ENCODE results near the gene MAPKAPK3. TPM values are rescaled to one million over a fixed set of nuclear protein-coding genes. Genes with fewer than 3 reads are reported as not detected.

Gene MAPKAPK3
- total RNA-seq, 2 experiments from 2014 or later: 166 to 171 TPM

DNA sequence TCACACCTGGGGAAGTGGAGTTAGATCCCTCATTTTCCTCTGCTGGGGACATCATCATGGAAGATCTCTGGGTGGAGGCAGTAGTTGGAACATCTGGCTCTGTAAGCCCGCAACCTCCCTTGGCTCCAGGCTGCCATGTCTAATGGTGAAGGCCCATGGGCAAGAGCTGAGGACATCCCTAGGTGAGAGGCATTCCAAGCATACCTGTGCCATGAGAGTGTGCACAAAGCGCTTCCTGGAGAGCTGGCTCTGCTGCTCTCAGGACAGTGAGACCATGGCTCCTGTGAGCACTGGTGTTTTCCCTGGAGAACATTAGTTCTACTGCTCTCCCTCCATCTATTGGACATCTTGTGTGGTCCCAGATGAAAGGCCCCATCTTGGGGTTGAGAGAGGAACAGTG lies 7.7 kb downstream of the MAPKAPK3 start:
- Mint-ChIP-seq H3K36me3 (peaks cover 49% of the 10 kb centered on the region), H3K27me3 (no peaks in the 10 kb centered on the region), H3K4me1 (peaks cover 79% of the 10 kb centered on the region), H3K27ac (peak overlapping the region; percentile 95), H3K9me3 (no peaks in the 10 kb centered on the region), H3K4me3 (peak overlapping the region; percentile 72)
- no peak for DNase-seq

DNA sequence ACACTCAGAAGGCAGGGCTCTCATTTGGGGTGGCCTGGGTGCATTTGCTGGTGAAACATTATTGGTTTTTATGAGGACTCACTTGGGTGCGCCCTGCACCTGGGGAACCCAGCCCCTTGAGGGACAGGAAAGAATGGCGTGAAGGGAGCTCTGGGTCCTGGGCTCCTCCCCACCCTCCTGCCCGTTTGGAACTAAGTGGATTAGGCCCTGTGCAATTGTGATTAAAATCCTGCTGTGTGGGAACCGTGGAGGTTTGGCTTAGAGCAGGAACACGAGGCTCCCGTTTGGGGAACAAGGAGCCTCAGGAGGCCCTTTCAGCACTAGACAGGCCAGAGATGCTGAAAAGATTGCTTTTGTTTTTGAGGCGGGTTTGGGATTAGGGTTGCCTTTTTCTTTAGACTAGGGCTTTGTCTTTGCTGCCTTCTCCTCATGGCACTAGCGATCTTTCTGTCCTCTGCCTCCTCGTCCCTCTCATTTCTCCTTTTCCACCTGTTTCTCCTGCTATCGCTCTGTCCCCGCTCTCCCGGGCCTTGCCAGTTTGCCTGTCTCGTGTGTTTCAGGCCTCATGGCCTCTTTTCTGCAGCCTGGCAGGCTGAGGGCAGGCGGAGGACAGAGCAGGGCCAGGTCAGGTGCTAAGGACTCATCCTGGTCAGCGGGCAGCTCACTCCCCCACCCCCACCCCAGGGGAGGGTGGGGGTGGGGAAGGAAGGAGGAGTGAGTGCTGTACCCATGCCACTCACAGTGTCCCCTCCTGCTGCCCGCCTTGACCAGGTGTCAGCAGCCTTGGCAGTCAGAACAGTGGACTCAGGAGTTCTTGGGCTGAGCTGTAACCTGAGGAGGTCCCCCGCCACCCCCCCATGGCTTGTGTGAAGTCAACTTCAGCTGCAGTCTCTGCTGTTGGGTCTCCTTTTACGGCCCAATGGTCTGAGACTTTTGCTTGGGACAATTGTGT lies 8.6 kb downstream of the MAPKAPK3 start:
- Mint-ChIP-seq H3K27me3 (no peaks in the 10 kb centered on the region), H3K4me1 (peaks cover 77% of the 10 kb centered on the region), H3K36me3 (peaks cover 43% of the 10 kb centered on the region), H3K27ac (peak overlapping the region; percentile 95), H3K9me3 (no peaks in the 10 kb centered on the region), H3K4me3 (peak overlapping the region; percentile 4)
- DNase-seq: no peak

DNA sequence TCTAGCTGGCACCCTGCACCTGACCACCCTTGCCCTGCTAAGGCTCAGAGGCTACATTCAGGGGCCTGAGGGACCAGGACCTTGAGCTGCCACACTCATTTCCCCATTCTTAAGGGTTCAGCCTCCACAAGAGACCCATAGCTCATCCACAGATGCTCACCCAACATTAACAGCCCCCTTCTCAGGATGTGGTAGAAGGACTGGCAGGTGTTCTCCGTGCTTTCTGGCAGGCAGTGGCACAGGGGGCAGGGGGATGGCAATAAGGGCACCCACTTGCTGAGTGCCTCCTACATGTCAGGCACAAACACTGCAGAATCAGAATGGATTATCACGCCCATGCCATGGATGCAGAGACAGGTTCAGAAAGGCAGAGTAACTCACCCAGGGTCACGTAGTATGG lies 9.4 kb downstream of the MAPKAPK3 start:
- no peak for DNase-seq
- H3K9me3 Mint-ChIP-seq: no peaks in the 10 kb centered on the region
- peaks cover 82% of the 10 kb centered on the region for H3K4me1 Mint-ChIP-seq
- no peaks in the 10 kb centered on the region for H3K27me3 Mint-ChIP-seq
- peaks cover 45% of the 10 kb centered on the region for H3K36me3 Mint-ChIP-seq
- peak overlapping the region; percentile 20 for H3K27ac Mint-ChIP-seq
- H3K4me3 Mint-ChIP-seq: no peak overlapping the region

DNA sequence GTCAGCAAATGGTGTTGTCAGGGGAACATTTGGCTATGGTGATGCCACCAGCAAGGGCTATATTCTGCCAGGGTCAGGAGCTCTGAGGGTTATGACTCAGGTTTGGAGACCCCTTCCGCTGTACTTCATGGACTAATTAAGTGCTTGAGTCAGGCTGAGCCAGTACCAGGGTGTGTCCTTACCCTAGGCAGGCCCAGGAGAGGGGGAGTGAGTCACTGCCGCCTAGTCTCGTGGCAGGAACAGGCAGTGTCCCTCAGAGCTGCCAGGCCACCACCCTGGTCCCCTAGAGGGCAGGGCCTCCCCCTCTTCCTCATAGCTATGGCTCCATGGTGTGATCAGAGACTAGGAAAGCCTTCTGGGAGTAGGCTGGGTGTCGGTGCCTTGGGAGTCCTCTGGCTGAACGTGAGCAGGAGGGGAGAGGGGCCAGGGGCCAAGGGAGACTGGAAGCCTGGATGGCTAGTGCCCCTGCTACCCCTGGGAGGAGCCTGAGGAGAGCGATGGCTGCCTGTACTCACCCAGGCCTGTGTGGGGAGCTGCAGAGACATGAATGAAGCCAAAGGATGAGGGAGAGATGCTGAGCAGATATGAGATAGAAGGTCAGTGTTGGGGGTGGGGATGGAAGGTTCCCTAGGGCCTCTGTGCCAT lies 10.6 kb downstream of the MAPKAPK3 start:
- Mint-ChIP-seq H3K36me3 (peaks cover 44% of the 10 kb centered on the region), H3K27ac (no peak overlapping the region), H3K4me1 (peaks cover 87% of the 10 kb centered on the region), H3K4me3 (no peak overlapping the region), H3K27me3 (no peaks in the 10 kb centered on the region), H3K9me3 (no peaks in the 10 kb centered on the region)
- no peak for DNase-seq

DNA sequence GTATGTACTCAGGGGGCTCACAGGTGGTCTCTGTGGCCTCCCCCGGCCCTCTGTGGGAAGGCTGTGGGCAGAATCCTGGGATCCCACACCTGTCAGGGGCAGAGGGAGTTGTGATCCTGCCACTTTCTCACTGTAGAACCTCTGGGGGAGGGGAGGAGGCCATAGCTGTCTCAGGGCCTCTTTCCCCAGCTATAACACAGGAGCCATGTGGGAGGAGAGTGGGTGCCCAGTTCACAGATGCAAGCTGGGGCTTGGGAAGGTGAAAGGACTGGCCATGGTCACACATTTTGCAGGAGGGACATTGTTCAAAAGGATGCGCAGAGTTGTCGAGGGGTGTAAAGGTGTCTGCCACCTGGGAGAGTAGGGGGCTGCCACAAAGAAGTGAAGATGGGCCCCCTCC lies 11.7 kb downstream of the MAPKAPK3 start:
- H3K36me3 Mint-ChIP-seq: peaks cover 42% of the 10 kb centered on the region
- H3K27ac Mint-ChIP-seq: peak overlapping the region; percentile 40
- no peak overlapping the region for H3K4me3 Mint-ChIP-seq
- no peaks in the 10 kb centered on the region for H3K9me3 Mint-ChIP-seq
- DNase-seq: no peak
- H3K4me1 Mint-ChIP-seq: peaks cover 87% of the 10 kb centered on the region
- H3K27me3 Mint-ChIP-seq: no peaks in the 10 kb centered on the region

DNA sequence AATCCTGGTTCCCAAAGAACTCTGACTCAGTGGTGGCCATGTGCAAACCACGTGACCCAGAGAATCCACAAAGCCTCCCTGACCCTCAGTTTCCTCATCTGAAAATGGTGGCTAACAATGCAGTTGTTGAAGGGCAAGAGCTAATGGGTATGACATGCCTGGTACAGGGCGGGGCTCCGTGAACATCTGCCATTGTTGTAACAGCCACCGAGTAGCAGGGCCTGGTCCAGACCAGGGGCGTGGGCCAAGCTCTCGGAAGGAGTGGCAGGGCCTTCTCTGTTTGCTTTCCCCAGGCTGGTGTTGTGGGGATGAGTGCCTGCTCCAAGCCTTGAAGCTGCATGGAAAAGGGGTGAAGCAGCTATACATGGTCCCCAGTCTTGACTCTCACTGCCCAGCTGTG lies 13.4 kb downstream of the MAPKAPK3 start:
- Mint-ChIP-seq H3K27ac (peak overlapping the region; percentile 34), H3K4me3 (no peak overlapping the region), H3K36me3 (peaks cover 38% of the 10 kb centered on the region), H3K9me3 (no peaks in the 10 kb centered on the region), H3K27me3 (no peaks in the 10 kb centered on the region), H3K4me1 (peaks cover 83% of the 10 kb centered on the region)
- DNase-seq: no peak

DNA sequence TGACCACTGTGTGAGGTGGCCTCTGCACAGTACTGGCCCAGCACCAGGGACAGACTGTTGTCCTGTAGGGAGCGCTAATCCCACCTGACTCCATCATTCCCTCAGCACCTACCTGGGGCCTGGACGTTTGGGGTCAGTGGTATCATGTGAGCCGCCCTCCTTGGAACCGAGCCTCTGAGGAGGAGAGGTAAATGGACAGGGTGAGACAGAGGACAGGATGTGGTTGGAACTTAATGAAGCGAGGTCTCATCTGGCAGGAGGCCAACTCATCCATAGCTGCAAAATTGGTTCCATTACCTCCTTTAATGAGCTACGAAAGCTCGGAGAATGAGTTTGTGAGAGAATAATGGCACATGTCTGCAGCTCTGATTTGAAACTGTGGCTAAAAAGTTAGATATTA lies 13.9 kb downstream of the MAPKAPK3 start:
- H3K27ac Mint-ChIP-seq: no peak overlapping the region
- no peaks in the 10 kb centered on the region for H3K9me3 Mint-ChIP-seq
- H3K36me3 Mint-ChIP-seq: peaks cover 38% of the 10 kb centered on the region
- no peak overlapping the region for H3K4me3 Mint-ChIP-seq
- H3K27me3 Mint-ChIP-seq: no peaks in the 10 kb centered on the region
- DNase-seq: no peak
- peaks cover 83% of the 10 kb centered on the region for H3K4me1 Mint-ChIP-seq

DNA sequence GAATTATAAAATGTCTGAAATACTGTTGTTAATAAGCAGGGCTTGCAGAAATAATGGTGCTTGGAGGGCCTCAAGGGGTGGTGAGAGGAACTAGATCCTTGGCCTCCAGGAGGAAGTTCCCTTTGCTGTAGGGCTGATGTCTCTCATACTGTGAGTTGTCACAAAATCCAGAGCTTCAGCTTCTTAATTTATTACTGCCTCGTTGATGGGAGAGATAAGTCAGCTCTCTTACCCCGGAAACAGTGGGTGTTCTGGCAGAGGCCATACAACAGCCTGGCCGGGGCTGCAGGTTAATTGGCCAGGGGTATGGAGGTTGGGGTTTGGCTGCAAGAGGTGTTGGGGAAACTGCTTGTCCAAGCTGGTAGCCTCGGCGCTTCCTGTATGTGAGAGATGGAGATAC lies 15.5 kb downstream of the MAPKAPK3 start:
- Mint-ChIP-seq H3K4me3 (peak overlapping the region; percentile 40), H3K36me3 (peaks cover 42% of the 10 kb centered on the region), H3K9me3 (no peaks in the 10 kb centered on the region), H3K27me3 (no peaks in the 10 kb centered on the region), H3K4me1 (peaks cover 82% of the 10 kb centered on the region), H3K27ac (peak overlapping the region; percentile 71)
- no peak for DNase-seq

DNA sequence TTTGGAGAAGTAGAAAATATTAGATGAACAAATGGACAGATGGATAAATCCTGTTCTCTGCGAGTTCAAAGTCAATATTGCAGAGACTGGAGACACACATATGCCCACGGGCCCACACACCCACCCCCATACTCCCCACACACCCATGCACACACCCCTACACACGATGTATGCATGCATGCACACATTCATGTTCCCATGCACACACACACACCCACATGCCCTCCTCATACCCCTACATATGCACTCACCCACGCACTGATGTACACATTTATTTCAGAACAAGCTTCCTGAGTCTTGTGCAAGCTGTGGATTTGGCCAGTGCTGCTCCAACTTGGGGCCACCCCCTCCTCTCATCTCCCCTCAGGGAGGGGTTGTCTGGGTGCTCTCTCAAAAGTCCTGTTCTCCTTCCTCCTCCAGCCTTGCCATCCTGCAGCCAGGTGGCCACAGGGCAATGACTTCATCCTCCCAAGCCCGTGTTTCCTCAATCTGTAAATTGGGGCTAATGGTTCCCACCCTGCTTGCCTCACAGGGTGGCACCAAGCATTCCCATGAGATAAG lies 16.4 kb downstream of the MAPKAPK3 start:
- no peaks in the 10 kb centered on the region for H3K9me3 Mint-ChIP-seq
- H3K36me3 Mint-ChIP-seq: peaks cover 43% of the 10 kb centered on the region
- H3K27me3 Mint-ChIP-seq: no peaks in the 10 kb centered on the region
- no peak overlapping the region for H3K27ac Mint-ChIP-seq
- H3K4me1 Mint-ChIP-seq: peaks cover 81% of the 10 kb centered on the region
- DNase-seq: no peak
- no peak overlapping the region for H3K4me3 Mint-ChIP-seq

DNA sequence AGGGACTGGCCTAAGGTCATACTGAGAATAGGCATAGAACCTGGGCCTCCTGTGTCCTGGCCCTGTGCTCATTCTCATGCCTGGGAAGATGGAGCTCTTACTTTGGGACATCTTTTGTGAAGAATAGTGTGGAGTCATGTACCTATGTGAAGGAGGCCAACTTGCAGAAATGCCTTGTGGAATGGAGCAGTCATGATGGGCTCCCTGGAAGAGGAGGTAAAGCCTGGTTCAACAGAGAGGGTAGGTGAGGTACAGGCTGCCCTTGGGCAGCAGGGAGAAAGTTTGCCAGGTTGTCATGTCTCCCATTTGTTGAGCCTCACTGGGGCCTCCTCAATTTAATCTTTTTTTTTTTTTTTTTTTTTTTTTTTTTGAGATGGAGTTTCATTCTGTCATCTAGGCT lies 18.1 kb downstream of the MAPKAPK3 start:
- Mint-ChIP-seq H3K36me3 (peaks cover 37% of the 10 kb centered on the region), H3K9me3 (no peaks in the 10 kb centered on the region), H3K27ac (peak overlapping the region; percentile 27), H3K4me3 (no peak overlapping the region), H3K27me3 (no peaks in the 10 kb centered on the region), H3K4me1 (peaks cover 79% of the 10 kb centered on the region)
- no peak for DNase-seq

DNA sequence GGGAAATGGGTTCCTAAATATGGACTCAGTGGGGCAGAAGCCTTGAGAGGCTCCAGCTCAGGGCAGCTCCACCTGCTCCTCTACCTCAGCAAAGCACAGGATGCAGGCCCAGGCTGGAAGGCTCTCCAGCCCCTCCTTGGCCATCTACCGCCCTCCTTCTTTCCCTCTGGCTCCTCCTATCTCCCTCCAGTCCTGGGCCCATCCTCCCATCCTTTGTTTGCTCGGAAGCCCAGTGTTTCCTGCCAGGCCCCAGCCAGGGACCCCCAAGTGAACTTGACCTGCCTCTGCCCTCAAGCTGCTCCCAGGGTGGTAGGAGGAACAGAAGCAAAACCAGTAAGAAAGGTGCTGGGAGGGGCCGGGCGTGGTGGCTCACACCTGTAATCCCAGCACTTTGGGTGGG lies 20.1 kb downstream of the MAPKAPK3 start:
- DNase-seq: no peak
- Mint-ChIP-seq H3K4me3 (no peak overlapping the region), H3K27me3 (no peaks in the 10 kb centered on the region), H3K4me1 (peaks cover 61% of the 10 kb centered on the region), H3K36me3 (peaks cover 30% of the 10 kb centered on the region), H3K27ac (peak overlapping the region; percentile 70), H3K9me3 (no peaks in the 10 kb centered on the region)

DNA sequence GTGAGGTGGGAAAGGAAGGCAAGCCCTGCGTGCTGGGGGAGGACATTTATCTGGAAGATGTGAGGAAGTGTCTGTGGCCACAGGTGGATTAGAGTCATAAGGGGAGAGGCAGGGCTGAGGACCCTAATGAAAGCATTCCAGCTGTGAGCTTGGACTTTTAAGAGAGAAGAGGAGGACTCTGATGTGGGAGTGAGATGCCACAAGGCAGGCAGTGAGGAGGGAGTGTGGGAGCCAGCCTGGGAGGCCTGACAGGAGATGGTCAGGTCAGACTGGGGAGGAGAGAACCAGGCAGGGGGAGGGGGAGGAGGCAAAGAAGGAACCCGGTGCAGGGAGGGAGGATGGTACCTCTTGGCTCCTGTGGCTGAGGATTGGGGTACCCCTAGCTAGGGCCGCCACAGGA lies 21.0 kb downstream of the MAPKAPK3 start:
- peak overlapping the region; percentile 78 for H3K27ac Mint-ChIP-seq
- H3K27me3 Mint-ChIP-seq: no peaks in the 10 kb centered on the region
- DNase-seq: no peak
- H3K4me3 Mint-ChIP-seq: no peak overlapping the region
- no peaks in the 10 kb centered on the region for H3K9me3 Mint-ChIP-seq
- peaks cover 51% of the 10 kb centered on the region for H3K4me1 Mint-ChIP-seq
- peaks cover 31% of the 10 kb centered on the region for H3K36me3 Mint-ChIP-seq

DNA sequence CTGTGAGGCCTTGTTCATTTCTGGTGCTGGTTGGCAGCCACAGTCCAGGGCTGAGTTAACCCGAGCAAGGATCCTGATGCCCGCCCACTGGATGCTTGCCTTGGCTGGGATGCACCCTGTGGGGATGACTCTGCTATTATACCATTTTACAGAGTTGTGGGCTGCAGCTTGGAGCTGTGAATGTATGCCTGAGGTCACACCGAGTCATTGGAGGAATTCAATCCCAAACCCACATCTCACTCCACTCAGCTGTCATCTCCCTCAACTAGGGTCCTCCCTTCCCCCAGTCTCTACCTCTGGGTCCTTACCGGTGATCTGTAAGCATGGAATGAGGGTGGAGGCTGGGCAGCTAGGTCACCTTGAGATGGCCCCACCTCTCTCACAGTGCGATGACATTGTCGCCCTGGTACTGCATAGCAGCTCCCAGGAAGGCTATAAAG lies 22.1 kb downstream of the MAPKAPK3 start:
- H3K9me3 Mint-ChIP-seq: no peaks in the 10 kb centered on the region
- no peaks in the 10 kb centered on the region for H3K27me3 Mint-ChIP-seq
- peak overlapping the region; percentile 44 for H3K27ac Mint-ChIP-seq
- H3K4me1 Mint-ChIP-seq: peaks cover 40% of the 10 kb centered on the region
- peaks cover 31% of the 10 kb centered on the region for H3K36me3 Mint-ChIP-seq
- no peak for DNase-seq
- no peak overlapping the region for H3K4me3 Mint-ChIP-seq

DNA sequence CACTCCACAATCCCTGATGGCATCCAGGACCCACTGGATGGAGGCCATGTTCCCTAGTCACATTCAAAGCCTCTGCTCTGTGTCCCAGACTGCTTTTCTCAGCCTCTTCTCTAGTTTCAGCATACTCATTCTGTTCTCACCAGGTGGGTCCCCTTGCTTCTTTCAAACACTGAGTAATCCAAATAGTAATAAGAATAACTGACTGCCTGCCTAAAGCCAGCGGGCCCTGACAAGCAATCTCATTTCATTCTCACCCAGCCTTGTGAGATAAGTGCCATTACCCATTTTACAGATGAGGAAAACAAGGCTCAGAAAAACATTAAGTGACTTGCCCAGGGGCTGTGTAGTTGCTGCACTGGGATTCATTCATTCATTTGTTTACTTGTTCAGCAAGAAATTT lies 25.4 kb downstream of the MAPKAPK3 start:
- no peak overlapping the region for H3K27ac Mint-ChIP-seq
- H3K4me3 Mint-ChIP-seq: no peak overlapping the region
- DNase-seq: no peak

DNA sequence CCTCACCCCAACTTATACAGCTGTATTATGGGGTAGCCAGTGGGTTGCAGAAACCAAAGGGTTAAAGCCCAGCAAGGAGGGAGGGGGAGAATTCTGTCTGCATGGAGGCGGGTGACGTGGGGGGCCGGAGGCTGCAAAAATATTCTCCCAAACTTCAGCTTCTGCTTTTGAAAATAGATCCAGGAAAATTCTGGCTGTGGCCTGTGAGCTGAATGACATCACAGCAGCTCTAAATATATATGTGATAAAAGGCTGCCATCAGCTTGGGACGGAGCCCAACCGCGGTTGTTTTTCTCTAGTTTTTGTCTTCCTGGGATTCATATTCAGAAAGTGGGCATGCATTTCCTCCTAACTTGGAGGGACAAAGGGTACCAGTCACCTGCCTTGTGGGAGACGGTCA lies 27.6 kb downstream of the MAPKAPK3 start:
- no peak for DNase-seq
- Mint-ChIP-seq H3K4me1 (peaks cover 5% of the 10 kb centered on the region), H3K9me3 (no peaks in the 10 kb centered on the region), H3K27me3 (no peaks in the 10 kb centered on the region), H3K27ac (peak overlapping the region; percentile 52), H3K36me3 (peaks cover 16% of the 10 kb centered on the region), H3K4me3 (no peak overlapping the region)

More for the DNA sequence above, 25.4 kb downstream of the MAPKAPK3 start:
- H3K27me3 Mint-ChIP-seq: no peaks in the 10 kb centered on the region
- H3K9me3 Mint-ChIP-seq: no peaks in the 10 kb centered on the region
- peaks cover 17% of the 10 kb centered on the region for H3K4me1 Mint-ChIP-seq
- H3K36me3 Mint-ChIP-seq: peaks cover 20% of the 10 kb centered on the region
